NCI-H345 (cell line): ENCODE measurements around the gene ADAMTSL5.

Experiments used
- DNase-seq: peaks from one replicate; lab custom pipeline; 2025; lab: John Stamatoyannopoulos, UW

Gene ADAMTSL5

GRCh38 chr19:1496714-1497577 lies 15.9 kb downstream of the ADAMTSL5 start:
- DNase-seq, result no peak

GRCh38 chr19:1495799-1496713 lies 16.8 kb downstream of the ADAMTSL5 start:
- no peak for DNase-seq

- no peak for DNase-seq
Measured at GRCh38 chr19:1495051-1495798, 17.6 kb downstream of the ADAMTSL5 start.

GRCh38 chr19:1494115-1494815 lies 18.6 kb downstream of the ADAMTSL5 start:
- no peak for DNase-seq

GRCh38 chr19:1492474-1493006 lies 20.3 kb downstream of the ADAMTSL5 start:
- no peak for DNase-seq

GRCh38 chr19:1491849-1492170 lies 21.0 kb downstream of the ADAMTSL5 start:
- no peak for DNase-seq

- no peak for DNase-seq
Measured at GRCh38 chr19:1491114-1491848, 21.5 kb downstream of the ADAMTSL5 start, which contains the start of gene REEP6. Gene REEP6, plus strand, starts transcription at chr19:1491181. Its CDS starts 89 bp downstream, at chr19:1491270.

- peak; percentile 98 for DNase-seq
Measured at GRCh38 chr19:1490311-1491113, 22.3 kb downstream of the ADAMTSL5 start, which contains the start of gene PCSK4. Gene PCSK4, minus strand, starts transcription at chr19:1490350. Its CDS starts 4 bp downstream, at chr19:1490346.

- DNase-seq, result no peak
Measured at GRCh38 chr19:1489463-1490310, 23.1 kb downstream of the ADAMTSL5 start.

GRCh38 chr19:1488282-1488601 lies 24.6 kb downstream of the ADAMTSL5 start:
- DNase-seq, result no peak

- DNase-seq, result no peak
Measured at GRCh38 chr19:1487576-1488281, 25.1 kb downstream of the ADAMTSL5 start.

- DNase-seq, result no peak
Measured at GRCh38 chr19:1486720-1487575, 25.9 kb downstream of the ADAMTSL5 start.

GRCh38 chr19:1483979-1484428 lies 28.8 kb downstream of the ADAMTSL5 start:
- no peak for DNase-seq

- DNase-seq, result no peak
Measured at GRCh38 chr19:1483131-1483978, 29.5 kb downstream of the ADAMTSL5 start.

GRCh38 chr19:1482361-1483130 lies 30.3 kb downstream of the ADAMTSL5 start:
- DNase-seq, result no peak
